Measurements from ENCODE around the gene BAHD1. TPM values are rescaled to one million over a fixed set of nuclear protein-coding genes. Genes with fewer than 3 reads are reported as not detected.

Gene BAHD1
- total RNA-seq, 2 experiments from 2014 or later: 20.3 to 21.5 TPM

DNA sequence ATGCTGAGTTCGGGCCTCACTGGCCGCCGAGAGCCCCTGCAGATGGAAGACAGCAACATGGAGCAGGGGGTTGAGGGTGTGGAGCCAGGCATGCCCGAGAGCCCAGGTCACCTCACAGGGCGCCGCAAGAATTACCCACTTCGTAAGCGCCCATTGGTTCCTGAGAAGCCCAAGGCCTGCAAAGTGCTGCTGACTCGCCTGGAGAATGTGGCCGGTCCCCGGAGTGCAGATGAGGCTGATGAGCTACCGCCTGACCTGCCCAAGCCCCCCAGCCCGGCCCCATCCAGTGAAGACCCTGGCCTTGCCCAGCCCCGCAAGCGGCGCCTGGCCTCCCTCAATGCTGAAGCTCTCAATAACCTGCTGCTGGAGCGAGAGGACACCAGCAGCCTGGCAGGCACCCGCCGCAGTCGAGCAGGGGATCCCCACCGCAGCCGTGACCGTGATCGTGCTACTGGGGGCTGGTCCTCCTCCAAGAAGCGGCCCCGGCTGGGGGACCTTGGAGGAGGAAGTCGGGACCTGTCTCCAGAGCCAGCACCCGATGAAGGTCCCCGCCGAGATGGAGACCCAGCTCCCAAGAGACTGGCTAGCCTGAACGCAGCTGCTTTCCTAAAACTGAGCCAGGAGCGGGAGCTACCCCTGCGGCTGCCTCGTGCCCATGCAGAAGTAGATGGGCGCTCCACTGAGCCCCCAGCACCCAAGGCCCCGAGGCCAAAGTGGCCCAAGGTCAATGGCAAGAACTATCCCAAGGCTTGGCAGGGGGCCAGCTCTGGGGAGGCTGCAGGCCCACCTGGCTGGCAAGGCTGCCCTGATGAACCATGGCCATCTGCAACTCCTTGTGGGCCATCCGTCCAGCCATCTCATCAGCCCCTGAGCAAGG lies 18.0 kb downstream of the BAHD1 start:
- ChIA-PET POLR2A (interaction anchor here (0.8 to 9.1 kb wide), 2 partner anchors 17 to 18 kb away, joined by 3 to 106 read pairs; partner anchors contain the start of gene BAHD1), CTCF (no interaction called here)
- Histone ChIP-seq H3K27ac (ENCODE audit: low read depth in 1 of 2, low read length in 2 of 2) (no peak overlapping the region), H3K27me3 (ENCODE audit: control insufficient read depth in 1 of 2, insufficient read depth in 2 of 2, low read length in 2 of 2) (no peaks in the 10 kb centered on the region), H3K4me1 (ENCODE audit: insufficient read depth, low read length) (peaks cover 40% of the 10 kb centered on the region), H3K4me3 (ENCODE audit: low read length) (no peak overlapping the region), H3K36me3 (ENCODE audit: insufficient read depth, low read length) (peaks cover 55% of the 10 kb centered on the region), H3K9me3 (ENCODE audit: control insufficient read depth in 1 of 2, insufficient read depth in 1 of 2, low read length in 2 of 2) (no peaks in the 10 kb centered on the region)
- Mint-ChIP-seq H3K27ac (no peak overlapping the region), H3K27me3 (no peaks in the 10 kb centered on the region), H3K9me3 (no peaks in the 10 kb centered on the region), H3K4me1 (ENCODE audit: low read depth) (peaks cover 50% of the 10 kb centered on the region), H3K36me3 (ENCODE audit: low read depth) (peaks cover 21% of the 10 kb centered on the region), H3K4me3 (no peak overlapping the region)
- TF ChIP-seq, protein P1, sequence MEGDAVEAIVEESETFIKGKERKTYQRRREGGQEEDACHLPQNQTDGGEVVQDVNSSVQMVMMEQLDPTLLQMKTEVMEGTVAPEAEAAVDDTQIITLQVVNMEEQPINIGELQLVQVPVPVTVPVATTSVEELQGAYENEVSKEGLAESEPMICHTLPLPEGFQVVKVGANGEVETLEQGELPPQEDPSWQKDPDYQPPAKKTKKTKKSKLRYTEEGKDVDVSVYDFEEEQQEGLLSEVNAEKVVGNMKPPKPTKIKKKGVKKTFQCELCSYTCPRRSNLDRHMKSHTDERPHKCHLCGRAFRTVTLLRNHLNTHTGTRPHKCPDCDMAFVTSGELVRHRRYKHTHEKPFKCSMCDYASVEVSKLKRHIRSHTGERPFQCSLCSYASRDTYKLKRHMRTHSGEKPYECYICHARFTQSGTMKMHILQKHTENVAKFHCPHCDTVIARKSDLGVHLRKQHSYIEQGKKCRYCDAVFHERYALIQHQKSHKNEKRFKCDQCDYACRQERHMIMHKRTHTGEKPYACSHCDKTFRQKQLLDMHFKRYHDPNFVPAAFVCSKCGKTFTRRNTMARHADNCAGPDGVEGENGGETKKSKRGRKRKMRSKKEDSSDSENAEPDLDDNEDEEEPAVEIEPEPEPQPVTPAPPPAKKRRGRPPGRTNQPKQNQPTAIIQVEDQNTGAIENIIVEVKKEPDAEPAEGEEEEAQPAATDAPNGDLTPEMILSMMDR (IDR thresholded peaks at IDR 0.05): no peak
- DNase-seq: no peak
- intact Hi-C loops (cut with DNase I, micrococcal nuclease): no loop called here
- ATAC-seq (ENCODE audit: poor library complexity): no peak

DNA sequence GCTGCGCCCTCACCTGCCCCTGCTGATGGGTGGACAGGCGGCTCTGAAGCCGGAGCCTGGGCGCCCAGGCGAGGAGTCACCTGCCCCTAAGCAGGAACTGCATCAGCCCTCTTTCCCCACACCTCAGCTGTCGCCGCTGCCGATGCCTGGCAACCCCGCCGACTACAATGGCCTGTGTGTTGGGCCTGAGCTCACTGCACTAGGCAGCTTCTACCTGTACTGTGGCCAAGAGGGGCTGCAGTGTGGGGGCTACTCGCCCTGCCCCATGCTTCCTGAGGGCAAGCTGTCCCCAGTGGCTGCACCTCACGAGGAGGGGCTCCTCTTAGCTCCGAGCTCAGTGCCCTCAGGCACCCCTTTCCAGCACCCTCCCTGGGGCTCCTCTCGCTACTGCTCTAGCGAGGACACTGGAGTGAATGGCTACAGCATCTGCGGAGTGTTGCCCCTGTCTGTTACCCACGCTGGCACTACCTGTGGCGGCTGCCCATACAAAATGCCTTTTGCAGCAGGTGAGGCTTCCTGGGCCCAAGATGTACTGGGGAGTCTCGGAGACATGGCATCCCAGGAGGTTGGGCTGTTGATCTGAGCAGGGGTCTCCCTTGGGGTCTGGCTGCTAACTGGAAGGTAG lies 18.8 kb downstream of the BAHD1 start:
- H3K36me3 Mint-ChIP-seq (ENCODE audit: low read depth): peaks cover 26% of the 10 kb centered on the region
- intact Hi-C loops (cut with DNase I, micrococcal nuclease): no loop called here
- DNase-seq (no peak), ATAC-seq (ENCODE audit: poor library complexity) (no peak)
- no peaks in the 10 kb centered on the region for H3K27me3 Mint-ChIP-seq
- H3K4me3 Mint-ChIP-seq: peak overlapping the region; percentile 2
- H3K27ac Mint-ChIP-seq: peak overlapping the region; percentile 14
- CTCF ChIA-PET: no interaction called here
- Histone ChIP-seq H3K27ac (ENCODE audit: low read depth in 1 of 2, low read length in 2 of 2) (no peak overlapping the region), H3K36me3 (ENCODE audit: insufficient read depth, low read length) (peaks cover 63% of the 10 kb centered on the region), H3K9me3 (ENCODE audit: control insufficient read depth in 1 of 2, insufficient read depth in 1 of 2, low read length in 2 of 2) (no peaks in the 10 kb centered on the region), H3K4me1 (ENCODE audit: insufficient read depth, low read length) (peaks cover 33% of the 10 kb centered on the region), H3K27me3 (ENCODE audit: control insufficient read depth in 1 of 2, insufficient read depth in 2 of 2, low read length in 2 of 2) (no peaks in the 10 kb centered on the region), H3K4me3 (ENCODE audit: low read length) (no peak overlapping the region)
- TF ChIP-seq, protein P1 (IDR thresholded peaks at IDR 0.05): no peak
- POLR2A ChIA-PET: interaction anchor here (0.8 kb wide), 1 partner anchor 19 kb away, joined by 3 read pairs; the partner anchor contains the start of gene BAHD1
- peaks cover 42% of the 10 kb centered on the region for H3K4me1 Mint-ChIP-seq (ENCODE audit: low read depth)
- H3K9me3 Mint-ChIP-seq: no peaks in the 10 kb centered on the region

DNA sequence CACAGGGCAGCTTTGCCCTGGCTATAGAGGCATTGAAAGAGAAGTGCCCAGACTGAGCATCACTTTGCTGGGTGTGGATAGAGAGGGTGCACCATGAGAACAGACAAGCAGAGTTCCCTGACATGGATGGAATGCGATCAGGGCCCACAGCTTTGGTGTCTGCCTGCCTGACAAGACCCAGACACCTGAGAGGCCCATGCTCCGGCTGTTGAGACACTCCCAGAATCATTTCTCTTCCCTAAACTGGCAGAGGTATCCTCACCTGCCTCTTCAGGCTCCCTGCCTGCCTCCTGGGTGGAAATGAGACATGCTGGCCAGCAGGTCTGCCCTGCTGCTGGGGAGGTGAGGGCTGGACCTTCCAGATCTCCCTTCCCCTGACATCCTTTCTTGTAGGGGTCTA lies 19.7 kb downstream of the BAHD1 start:
- peaks cover 35% of the 10 kb centered on the region for H3K36me3 Mint-ChIP-seq (ENCODE audit: low read depth)
- Histone ChIP-seq H3K27ac (ENCODE audit: low read depth in 1 of 2, low read length in 2 of 2) (no peak overlapping the region), H3K9me3 (ENCODE audit: control insufficient read depth in 1 of 2, insufficient read depth in 1 of 2, low read length in 2 of 2) (no peaks in the 10 kb centered on the region), H3K4me3 (ENCODE audit: low read length) (no peak overlapping the region), H3K4me1 (ENCODE audit: insufficient read depth, low read length) (peaks cover 24% of the 10 kb centered on the region), H3K27me3 (ENCODE audit: control insufficient read depth in 1 of 2, insufficient read depth in 2 of 2, low read length in 2 of 2) (no peaks in the 10 kb centered on the region), H3K36me3 (ENCODE audit: insufficient read depth, low read length) (peaks cover 72% of the 10 kb centered on the region)
- peak in 1 of 14 experiments; percentile 3 for DNase-seq
- H3K4me1 Mint-ChIP-seq (ENCODE audit: low read depth): peaks cover 33% of the 10 kb centered on the region
- ChIA-PET POLR2A (interaction anchor here (0.8 kb wide), 1 partner anchor 10 kb away, joined by 3 read pairs; no protein-coding TSS in a partner anchor), CTCF (no interaction called here)
- no peaks in the 10 kb centered on the region for H3K9me3 Mint-ChIP-seq
- peak overlapping the region; percentile 14 for H3K27ac Mint-ChIP-seq
- H3K27me3 Mint-ChIP-seq: no peaks in the 10 kb centered on the region
- H3K4me3 Mint-ChIP-seq: no peak overlapping the region
- TF ChIP-seq, protein P1 (IDR thresholded peaks at IDR 0.05): no peak
- no peak for ATAC-seq (ENCODE audit: poor library complexity)
- intact Hi-C loops (cut with DNase I, micrococcal nuclease): no loop called here
